Measurements from ENCODE around the gene BRIX1. TPM values are rescaled to one million over a fixed set of nuclear protein-coding genes. Genes with fewer than 3 reads are reported as not detected.

The BRIX1 gene
- total RNA-seq, 1 donor from 2014 or later = 17.6 TPM

DNA sequence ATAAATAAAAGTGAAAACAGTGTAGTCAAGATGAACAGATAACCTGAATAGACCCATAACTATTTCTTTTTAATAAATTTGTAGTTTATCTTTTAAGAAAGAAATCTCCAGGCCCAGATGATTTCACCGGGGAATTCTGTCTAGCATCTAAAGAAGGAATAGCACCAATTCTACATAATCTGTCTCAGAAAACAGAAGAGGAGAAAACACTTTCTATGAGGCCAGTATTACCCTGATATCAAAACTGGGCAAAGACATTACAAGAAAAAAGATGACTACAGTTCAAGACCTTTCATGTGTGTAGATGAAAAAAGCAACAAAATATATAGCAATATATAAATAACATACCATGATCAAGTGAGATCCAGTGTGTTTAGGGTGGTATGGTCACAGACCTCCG, 45.1 kb upstream of the BRIX1 start:
- ATAC-seq = no peak
- no peaks in the 10 kb centered on the region for H3K9me3 ChIP-seq
- no peak overlapping the region for H3K27ac ChIP-seq
- H3K4me3 ChIP-seq = no peak overlapping the region
- H3K4me1 ChIP-seq = no peaks in the 10 kb centered on the region
- TF ChIP-seq, protein P1, sequence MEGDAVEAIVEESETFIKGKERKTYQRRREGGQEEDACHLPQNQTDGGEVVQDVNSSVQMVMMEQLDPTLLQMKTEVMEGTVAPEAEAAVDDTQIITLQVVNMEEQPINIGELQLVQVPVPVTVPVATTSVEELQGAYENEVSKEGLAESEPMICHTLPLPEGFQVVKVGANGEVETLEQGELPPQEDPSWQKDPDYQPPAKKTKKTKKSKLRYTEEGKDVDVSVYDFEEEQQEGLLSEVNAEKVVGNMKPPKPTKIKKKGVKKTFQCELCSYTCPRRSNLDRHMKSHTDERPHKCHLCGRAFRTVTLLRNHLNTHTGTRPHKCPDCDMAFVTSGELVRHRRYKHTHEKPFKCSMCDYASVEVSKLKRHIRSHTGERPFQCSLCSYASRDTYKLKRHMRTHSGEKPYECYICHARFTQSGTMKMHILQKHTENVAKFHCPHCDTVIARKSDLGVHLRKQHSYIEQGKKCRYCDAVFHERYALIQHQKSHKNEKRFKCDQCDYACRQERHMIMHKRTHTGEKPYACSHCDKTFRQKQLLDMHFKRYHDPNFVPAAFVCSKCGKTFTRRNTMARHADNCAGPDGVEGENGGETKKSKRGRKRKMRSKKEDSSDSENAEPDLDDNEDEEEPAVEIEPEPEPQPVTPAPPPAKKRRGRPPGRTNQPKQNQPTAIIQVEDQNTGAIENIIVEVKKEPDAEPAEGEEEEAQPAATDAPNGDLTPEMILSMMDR (IDR thresholded peaks at IDR 0.05) = no peak
- intact Hi-C loops (cut with DNase I) = no loop called here
- H3K27me3 ChIP-seq (ENCODE audit: low read depth) = no peaks in the 10 kb centered on the region
- H3K36me3 ChIP-seq = no peaks in the 10 kb centered on the region
- no peak for DNase-seq

DNA sequence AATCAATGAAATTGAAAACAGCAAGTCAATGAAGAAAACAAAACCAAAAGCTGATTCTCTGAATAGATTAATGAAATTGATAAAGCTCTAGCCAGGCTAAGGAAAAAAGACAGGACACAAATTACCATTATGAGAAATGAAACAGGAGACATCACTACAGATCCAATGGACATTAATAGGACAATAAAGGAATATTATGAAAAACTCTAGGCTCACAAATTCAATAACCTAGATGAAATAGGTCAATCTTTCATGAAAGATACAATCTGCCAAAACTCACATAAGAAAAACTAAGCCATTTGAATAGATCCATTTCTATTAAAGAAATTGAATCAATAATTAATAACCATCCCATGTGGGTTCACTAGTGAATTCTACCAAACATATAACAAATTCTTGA, 39.2 kb upstream of the BRIX1 start:
- TF ChIP-seq, protein P1 (IDR thresholded peaks at IDR 0.05) = no peak
- intact Hi-C loops (cut with DNase I) = no loop called here
- Histone ChIP-seq H3K36me3 (no peaks in the 10 kb centered on the region), H3K4me3 (no peak overlapping the region), H3K9me3 (no peaks in the 10 kb centered on the region), H3K27me3 (ENCODE audit: low read depth) (no peaks in the 10 kb centered on the region), H3K4me1 (no peaks in the 10 kb centered on the region), H3K27ac (no peak overlapping the region)
- DNase-seq (no peak), ATAC-seq (no peak)

DNA sequence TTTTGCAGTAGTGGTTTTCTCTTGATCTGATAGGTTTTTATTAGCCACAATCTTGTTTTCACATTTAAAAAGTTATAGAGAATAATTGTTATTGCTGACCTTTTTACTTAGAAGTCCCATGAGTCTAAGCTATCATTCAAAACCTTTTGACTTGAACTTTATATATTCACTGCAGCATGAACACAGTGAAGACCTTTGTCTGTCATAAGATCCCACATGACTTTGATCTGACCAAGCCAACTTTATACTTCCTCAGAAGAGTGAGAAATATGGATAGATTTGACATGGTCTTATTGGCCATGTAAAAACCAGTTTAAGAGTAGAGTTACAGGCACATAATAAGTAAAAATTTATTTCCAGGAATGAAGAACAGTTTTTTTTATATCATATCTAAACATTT, 34.3 kb upstream of the BRIX1 start:
- Histone ChIP-seq H3K4me3 (no peak overlapping the region), H3K4me1 (no peaks in the 10 kb centered on the region), H3K9me3 (no peaks in the 10 kb centered on the region), H3K27ac (no peak overlapping the region), H3K27me3 (ENCODE audit: low read depth) (no peaks in the 10 kb centered on the region), H3K36me3 (no peaks in the 10 kb centered on the region)
- no peak for ATAC-seq
- intact Hi-C loops (cut with DNase I) = no loop called here
- DNase-seq = no peak
- TF ChIP-seq, protein P1 (IDR thresholded peaks at IDR 0.05) = no peak

GRCh38 chr5:34886392-34887119, 29.0 kb upstream of the BRIX1 start:
- Histone ChIP-seq H3K27ac (no peak overlapping the region), H3K27me3 (ENCODE audit: low read depth) (no peaks in the 10 kb centered on the region), H3K4me1 (no peaks in the 10 kb centered on the region), H3K36me3 (no peaks in the 10 kb centered on the region), H3K9me3 (no peaks in the 10 kb centered on the region), H3K4me3 (no peak overlapping the region)
- intact Hi-C loops (cut with DNase I) = no loop called here
- peak in 1 of 2 donors; percentile 70 for ATAC-seq
- TF ChIP-seq, protein P1 (IDR thresholded peaks at IDR 0.05) = no peak
- no peak for DNase-seq

- no peak overlapping the region for H3K4me3 ChIP-seq
- TF ChIP-seq, protein P1 (IDR thresholded peaks at IDR 0.05) = no peak
- no peaks in the 10 kb centered on the region for H3K4me1 ChIP-seq
- H3K27me3 ChIP-seq (ENCODE audit: low read depth) = no peaks in the 10 kb centered on the region
- no peaks in the 10 kb centered on the region for H3K36me3 ChIP-seq
- intact Hi-C loops (cut with DNase I) = no loop called here
- DNase-seq = no peak
- H3K9me3 ChIP-seq = no peaks in the 10 kb centered on the region
- no peak for ATAC-seq
- no peak overlapping the region for H3K27ac ChIP-seq
Measured at GRCh38 chr5:34889394-34889793, 26.1 kb upstream of the BRIX1 start.

All from lower lobe of right lung (tissue), 2 donors.